Mammary epithelial cell (primary cell): ENCODE data around the gene ARIH2.

Source experiments
- CTCF ChIP-seq, 2 donors: IDR thresholded peaks in 1 of 2; conservative IDR thresholded peaks in 1 of 2; 2 replicates each; pipeline ENCODE4 v1.5.1; 2011 to 2012; ENCODE audit warnings: inconsistent platforms in 2 of 2, low read length in 2 of 2, mild to moderate bottlenecking in 2 of 2, control low read depth in 1 of 2, low read depth in 1 of 2; ENCODE audit not compliant: insufficient read depth in 1 of 2; ENCODE audit errors: extremely low read depth in 1 of 2
- EZH2 ChIP-seq: IDR thresholded peaks from 2 replicates; pipeline ENCODE4 v1.6.1; 2012; ENCODE audit warnings: low read length, inconsistent platforms, borderline replicate concordance

DNA sequence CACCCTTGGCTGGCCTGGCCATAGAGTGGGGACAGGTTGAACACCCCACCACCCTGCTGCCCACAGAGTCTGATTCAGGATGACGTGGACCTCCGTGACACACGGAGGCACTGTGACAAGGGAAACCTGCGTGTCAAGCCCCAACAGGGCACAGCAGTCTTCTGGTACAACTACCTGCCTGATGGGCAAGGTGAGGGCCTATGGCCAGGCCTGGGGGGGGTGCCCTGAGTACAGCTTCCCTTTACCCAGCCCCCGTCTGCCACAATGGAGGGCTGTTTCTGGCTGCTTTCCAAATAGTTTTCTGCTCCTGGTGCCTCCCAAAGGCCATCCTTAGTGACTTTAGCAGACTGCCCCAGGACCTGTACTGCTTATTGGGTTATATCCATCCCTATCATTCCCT, 87.4 kb downstream of the ARIH2 start:
- TF ChIP-seq CTCF (conservative IDR thresholded peaks at IDR 0.05 in 1 of 2, IDR thresholded peaks at IDR 0.05 in 1 of 2; ENCODE audit: extremely low read depth in 1 of 2, insufficient read depth in 1 of 2, low read depth in 1 of 2, low read length in 2 of 2) (no peak), EZH2 (no peak)
